SK-N-DZ (cell line): ENCODE data around the gene NANOS2.
"Not testable (repeated sequence)": the region's sequence is repeated elsewhere in the genome, so short reads cannot be mapped to it uniquely, and the experiment has no call there.

Experiments
- DNase-seq: peaks from one replicate; pipeline ENCODE4 v3.0.0-alpha.2; 2015; ENCODE audit warnings: low spot score

Gene NANOS2

DNA sequence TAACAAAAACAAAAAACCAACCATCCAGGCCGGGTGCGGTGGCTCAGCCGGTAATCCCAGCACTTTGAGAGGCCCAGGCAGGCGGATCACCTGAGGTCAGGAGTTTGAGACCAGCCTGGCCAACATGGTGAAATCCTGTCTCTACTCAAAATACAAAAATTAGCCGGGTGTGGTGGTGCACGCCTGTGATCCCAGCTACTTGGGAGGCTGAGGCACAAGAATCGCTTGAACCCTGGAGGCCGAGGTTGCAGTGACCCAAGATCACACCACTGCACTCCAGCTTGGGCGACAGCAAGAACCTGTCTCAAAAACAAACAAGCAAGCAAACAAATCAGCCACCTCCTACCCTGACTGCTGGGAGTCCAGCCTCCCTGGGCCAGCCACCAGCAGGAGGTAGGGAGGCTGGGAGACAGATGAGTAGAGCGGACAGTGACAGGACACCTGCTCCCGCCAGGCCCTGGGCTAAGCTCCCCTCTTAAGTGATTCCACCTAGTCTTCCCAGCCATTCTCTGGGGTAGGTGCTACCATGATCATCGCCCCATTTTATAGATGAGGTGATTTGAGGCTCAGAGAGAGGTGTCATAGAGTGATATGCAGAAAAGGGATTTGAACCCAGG is 18.5 kb downstream of the NANOS2 start:
- DNase-seq: not testable (repeated sequence)

GRCh38 chr19:45895519-45895972 is 19.0 kb downstream of the NANOS2 start:
- no peak for DNase-seq

GRCh38 chr19:45890877-45891276 is 23.7 kb downstream of the NANOS2 start:
- DNase-seq: no peak

- no peak for DNase-seq
Measured at GRCh38 chr19:45889210-45889885, 25.2 kb downstream of the NANOS2 start.

- no peak for DNase-seq
Measured at GRCh38 chr19:45887200-45887710, 27.3 kb downstream of the NANOS2 start.

DNA sequence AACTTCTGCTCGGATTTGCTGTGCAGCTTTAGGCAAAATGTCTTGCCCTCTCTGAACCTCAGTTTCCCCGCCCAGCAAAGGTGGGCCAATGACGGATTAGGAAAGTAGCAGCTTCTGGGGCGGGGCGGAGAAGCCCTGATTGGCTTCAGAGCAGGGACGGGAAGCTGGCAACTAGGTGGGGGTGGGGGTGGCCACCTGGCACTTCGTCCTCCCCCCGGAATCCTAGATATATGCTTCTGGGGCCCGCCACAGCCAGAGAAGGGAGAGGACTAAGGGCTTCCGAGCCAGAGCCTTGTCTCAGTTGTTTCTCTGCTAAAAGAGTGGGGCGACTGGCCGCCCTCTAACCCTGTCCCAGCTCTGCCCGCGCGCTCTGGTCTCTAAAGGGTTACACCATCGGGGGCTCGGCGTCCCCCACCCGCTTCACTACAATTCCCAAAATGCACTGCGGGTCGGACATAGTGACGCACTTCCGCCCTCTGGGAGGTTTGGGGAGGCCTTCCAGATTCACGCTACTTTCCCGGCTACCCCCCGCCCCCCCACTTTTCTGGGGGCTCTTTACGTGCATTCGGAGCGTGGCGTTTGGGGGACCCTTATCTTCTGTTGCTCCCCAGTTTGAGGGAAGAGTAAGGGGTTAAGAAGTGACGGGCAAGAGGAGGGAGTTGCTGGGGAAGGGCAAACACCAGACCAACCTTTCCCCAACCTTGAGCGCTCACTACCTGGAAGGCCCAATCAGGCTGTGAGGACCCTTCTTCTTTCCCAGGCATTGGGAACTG is 28.0 kb downstream of the NANOS2 start:
- DNase-seq: peak; percentile 83

GRCh38 chr19:45885556-45886426 is 28.8 kb downstream of the NANOS2 start, which contains the start of gene IRF2BP1:
IRF2BP1 (minus strand) TSS chr19:45886141; CDS start chr19:45885774, 367 bp downstream.
- DNase-seq: peak; percentile 83

- DNase-seq: no peak
Measured at GRCh38 chr19:45884682-45885555, 29.7 kb downstream of the NANOS2 start.

DNA sequence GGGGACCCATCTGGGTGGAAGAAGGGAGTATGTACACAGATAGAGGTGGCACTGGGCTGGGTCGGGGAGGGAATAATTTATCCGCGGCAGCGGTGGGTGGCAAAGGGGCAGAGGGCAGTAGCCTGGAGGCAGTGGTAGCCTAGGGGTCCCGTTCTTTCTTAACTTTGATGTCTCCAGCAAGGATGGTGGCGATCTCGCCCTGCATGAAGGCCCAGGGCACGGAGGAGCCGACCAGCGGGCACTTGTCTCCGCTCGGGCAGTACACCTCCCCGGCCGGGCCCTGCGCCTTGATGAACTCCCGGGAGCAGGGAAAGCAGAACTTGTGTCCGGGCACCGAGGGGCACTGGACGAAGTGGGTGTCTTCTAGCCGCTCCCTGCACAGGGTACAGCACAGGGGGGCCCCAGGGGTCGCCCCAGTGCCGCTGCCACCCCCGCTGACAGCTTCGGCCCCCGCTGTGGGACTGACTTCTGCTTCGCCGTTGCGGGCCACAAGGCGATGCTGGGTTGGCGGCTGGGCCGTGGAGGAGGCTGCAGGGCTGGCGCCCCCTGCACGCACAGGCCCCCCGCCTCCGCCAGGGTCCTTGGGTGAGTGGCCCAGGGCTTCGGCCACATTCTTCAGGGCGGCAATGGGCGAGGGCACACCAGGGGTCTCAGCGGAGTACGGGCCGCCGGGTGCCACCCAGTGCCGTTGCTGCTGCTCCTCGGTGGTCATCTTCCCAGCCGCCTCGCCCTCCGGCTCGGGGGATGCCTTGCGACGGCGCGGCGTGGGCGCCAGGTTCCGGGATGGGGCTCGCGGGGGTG is 30.5 kb downstream of the NANOS2 start:
- no peak for DNase-seq

DNA sequence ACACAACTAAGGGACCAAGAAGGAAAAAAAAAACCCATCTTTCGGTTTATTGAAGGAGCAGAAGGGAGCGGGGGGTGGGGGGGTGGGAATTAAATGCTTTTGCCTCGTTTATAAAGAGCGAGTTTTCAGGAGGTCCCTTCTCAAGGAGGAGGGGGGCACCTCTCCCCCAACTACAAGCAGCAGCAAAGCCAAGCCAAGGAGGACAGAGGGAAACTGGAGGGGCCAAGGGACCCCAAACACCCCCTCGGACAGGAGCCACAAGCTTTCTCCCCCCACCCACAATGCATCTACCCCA is 31.0 kb downstream of the NANOS2 start:
- DNase-seq: no peak

DNA sequence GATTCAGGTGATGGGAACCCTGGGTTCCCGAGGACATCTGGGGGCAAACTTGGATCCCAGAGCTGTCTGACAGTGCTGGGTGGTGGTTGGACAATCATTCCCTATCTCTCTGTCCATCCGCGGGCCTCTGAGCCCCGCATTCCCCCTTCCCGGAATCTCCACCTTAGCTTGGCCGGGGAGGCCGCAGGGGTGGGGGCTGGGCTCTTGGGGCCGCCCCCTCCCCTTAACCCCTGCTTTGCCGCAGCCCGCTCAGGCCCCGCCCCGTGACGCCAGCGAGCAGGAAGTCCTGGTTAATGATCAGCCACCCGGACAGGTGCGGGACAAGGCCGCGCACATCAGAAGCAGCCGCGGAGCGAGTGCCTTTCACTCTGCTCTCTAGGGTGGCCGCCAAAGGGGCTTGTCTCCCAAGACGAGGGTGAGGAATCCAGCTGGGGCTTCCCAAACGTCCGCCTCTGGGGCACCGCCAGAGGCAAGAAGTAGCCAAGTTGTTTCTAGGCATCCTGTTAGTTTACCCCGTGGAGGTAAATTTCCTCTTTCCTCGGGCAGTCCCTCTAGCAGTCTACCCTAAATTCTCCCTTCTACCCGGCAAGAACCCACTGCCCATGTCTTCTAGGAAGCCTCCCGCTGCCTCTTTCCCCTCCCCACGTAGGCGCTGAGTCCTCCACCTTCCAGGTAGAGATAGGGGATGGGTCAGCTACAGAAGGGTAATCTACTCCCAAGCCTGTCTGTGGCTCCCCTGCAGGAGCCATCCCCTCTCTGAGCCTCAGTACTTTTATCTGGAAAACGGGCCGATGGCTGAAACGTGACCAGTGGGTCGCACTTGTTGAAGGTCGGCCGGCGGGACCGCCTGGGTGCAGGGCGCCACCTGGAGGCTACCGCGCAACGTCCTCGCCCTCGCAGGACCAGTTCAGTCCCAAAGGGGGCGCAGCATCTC is 31.7 kb downstream of the NANOS2 start:
- peak; percentile 63 for DNase-seq

DNA sequence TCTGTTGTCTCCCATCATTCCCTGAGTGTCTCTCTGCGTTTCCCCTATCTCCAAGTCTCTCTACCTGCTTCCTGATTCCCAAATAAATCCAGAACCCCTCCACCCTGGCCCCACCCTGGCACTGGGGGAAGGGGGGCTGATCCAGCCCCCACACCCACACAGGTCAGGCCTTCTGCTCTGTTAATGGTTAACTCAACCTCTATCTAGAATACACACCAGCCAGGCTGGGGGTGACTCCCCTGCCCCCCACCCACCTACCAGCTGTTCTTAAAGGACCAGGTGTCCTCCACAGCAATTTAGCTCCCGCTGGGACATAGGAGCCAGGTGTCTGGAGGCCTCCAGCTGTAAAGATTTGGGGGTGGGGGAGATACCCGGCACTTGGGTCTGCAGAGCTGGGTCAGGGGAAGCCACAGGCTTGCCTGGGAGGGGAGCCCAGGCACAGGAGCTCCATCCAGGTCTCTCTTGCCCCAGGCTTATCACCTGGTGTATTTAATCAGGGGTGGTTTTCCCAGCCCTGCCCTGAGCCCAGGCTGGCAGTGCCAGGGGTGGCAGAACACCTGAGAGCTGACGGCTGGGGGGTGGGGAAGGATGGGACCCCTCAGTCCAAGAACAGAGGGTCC is 32.6 kb downstream of the NANOS2 start:
- DNase-seq: no peak

- DNase-seq: no peak
Measured at GRCh38 chr19:45881082-45881908, 33.3 kb downstream of the NANOS2 start.

GRCh38 chr19:45879971-45880370 is 34.6 kb downstream of the NANOS2 start:
- DNase-seq: no peak

DNA sequence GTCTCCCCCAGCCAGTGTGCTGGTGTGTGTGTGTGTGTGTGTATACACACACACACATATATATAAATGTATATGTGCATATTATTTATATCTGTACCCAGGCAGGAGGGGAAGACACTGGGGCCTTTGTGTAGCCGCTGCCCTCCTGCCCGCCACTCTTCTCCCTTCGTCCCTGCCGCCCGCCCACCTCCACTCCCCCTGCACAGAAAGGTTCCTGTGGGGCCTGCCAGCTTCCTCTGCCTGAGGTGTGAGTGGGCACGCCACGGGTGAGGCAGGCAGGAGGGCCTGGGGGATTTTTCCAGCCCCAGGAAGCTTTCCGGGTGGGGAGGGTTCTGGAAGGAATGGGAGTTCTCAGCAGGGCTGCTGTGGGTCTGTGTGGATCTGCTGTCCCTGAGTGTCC is 35.5 kb downstream of the NANOS2 start:
- DNase-seq: no peak

- no peak for DNase-seq
Measured at GRCh38 chr19:45878043-45878794, 36.4 kb downstream of the NANOS2 start.
